Measurements from ENCODE around the gene PTPA. TPM values are rescaled to one million over a fixed set of nuclear protein-coding genes. Genes with fewer than 3 reads are reported as not detected.

Gene PTPA
- total and polyA plus RNA-seq, 2 experiments from 2014 or later: 60.8 to 113 TPM

DNA sequence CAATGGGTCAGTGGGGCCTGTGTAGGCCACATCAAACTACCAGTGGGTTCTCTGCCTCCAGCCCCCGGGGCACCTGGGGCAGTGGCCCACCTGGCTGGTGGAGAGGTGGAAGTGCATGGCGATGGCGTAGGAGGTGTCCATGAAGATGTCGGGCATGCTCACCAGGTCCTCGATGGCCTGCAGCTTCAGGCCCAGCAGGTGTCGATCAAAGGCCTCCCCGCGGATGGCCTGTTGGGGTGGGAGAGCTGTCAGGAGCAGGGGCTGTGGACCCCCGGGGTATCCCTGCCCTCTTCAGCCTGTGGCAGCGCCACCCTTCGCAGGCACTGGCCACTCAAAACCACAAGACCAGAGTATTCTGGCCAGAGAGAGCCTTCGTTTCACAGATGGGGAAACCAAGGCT is 15.3 kb upstream of the PTPA start:
- H3K9me2 ChIP-seq (ENCODE audit: insufficient read depth): no peaks in the 10 kb centered on the region
- H3K27ac ChIP-seq: no peak overlapping the region
- no peaks in the 10 kb centered on the region for H3F3A ChIP-seq (ENCODE audit: insufficient read depth)
- H3K36me3 ChIP-seq (ENCODE audit: low read depth): no peaks in the 10 kb centered on the region
- no peak overlapping the region for H3K9ac ChIP-seq
- no peaks in the 10 kb centered on the region for H4K20me1 ChIP-seq (ENCODE audit: insufficient read depth)
- no peaks in the 10 kb centered on the region for H3K27me3 ChIP-seq (replicated peaks; ENCODE audit: insufficient read depth)
- H3K4me1 ChIP-seq (ENCODE audit: insufficient read depth): no peaks in the 10 kb centered on the region
- H3K4me2 ChIP-seq (ENCODE audit: unreplicated experiment): no peak overlapping the region
- H2AFZ ChIP-seq: no peak overlapping the region
- no peaks in the 10 kb centered on the region for H3K9me3 ChIP-seq (ENCODE audit: low read depth)
- TF ChIP-seq EZH2phosphoT487 (IDR thresholded peaks at IDR 0.05; ENCODE audit: insufficient read depth, low read depth) (no peak), EZH2 (IDR thresholded peaks at IDR 0.05; ENCODE audit: insufficient read depth, poor library complexity, severe bottlenecking) (no peak)
- no peaks in the 10 kb centered on the region for H3K79me2 ChIP-seq (ENCODE audit: insufficient read depth)
- DNase-seq: no peak
- no peak overlapping the region for H3K4me3 ChIP-seq
- 92 to 93% methylated on average over 9 to 12 of the region's 12 CpGs for WGBS, 2 experiments (ENCODE audit: low coverage in 1 of 2, low lambda C conversion rate in 2 of 2, missing lambda C conversion rate in 2 of 2)
- in situ Hi-C loops (cut with MboI): no loop called here

DNA sequence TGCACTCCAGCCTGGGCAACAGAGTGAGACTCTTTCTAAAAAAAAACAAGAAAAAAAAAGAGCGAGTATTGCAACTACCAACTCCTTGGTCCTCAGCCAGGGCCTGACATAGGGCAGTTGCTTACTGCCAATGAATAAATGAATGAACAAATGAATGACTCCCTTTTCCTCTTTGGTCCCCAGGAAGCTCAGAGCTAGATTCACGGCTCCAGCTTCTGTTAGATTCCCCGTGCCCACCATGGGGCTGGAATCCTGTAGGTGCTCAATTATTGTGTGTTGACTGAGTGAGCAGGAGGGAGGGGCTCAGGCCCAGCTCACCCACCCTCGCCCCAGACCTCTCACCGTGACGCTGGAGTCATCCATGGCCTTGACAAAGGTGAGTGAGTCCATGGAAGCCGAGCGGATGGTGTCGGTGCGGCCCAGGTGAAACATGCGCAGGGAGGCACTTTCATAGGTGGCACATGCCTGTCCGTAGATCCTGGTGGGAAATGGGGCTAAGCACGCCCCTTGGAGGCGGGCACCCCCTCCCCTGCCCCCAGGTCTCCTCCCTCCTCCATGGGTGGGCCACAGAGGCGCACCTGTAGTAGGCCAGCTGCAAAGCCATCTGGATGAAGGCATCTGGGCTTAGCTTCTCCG is 13.4 kb upstream of the PTPA start:
- Histone ChIP-seq H3K79me2 (ENCODE audit: insufficient read depth) (no peaks in the 10 kb centered on the region), H3K27me3 (replicated peaks; ENCODE audit: insufficient read depth) (no peaks in the 10 kb centered on the region), H3K36me3 (ENCODE audit: low read depth) (no peaks in the 10 kb centered on the region), H3K9me2 (ENCODE audit: insufficient read depth) (no peaks in the 10 kb centered on the region), H3K27ac (no peak overlapping the region), H3K9ac (no peak overlapping the region), H3K4me2 (ENCODE audit: unreplicated experiment) (no peak overlapping the region), H3F3A (ENCODE audit: insufficient read depth) (no peaks in the 10 kb centered on the region), H3K9me3 (ENCODE audit: low read depth) (no peaks in the 10 kb centered on the region), H4K20me1 (ENCODE audit: insufficient read depth) (no peaks in the 10 kb centered on the region), H3K4me3 (no peak overlapping the region), H3K4me1 (ENCODE audit: insufficient read depth) (no peaks in the 10 kb centered on the region), H2AFZ (no peak overlapping the region)
- in situ Hi-C loops (cut with MboI): no loop called here
- DNase-seq: no peak
- TF ChIP-seq EZH2phosphoT487 (IDR thresholded peaks at IDR 0.05; ENCODE audit: insufficient read depth, low read depth): no peak
- no peak for TF ChIP-seq EZH2 (IDR thresholded peaks at IDR 0.05; ENCODE audit: insufficient read depth, poor library complexity, severe bottlenecking)
- WGBS, 2 experiments (ENCODE audit: low coverage in 1 of 2, low lambda C conversion rate in 2 of 2, missing lambda C conversion rate in 2 of 2): 95 to 99% methylated on average over 14 to 16 of the region's 16 CpGs

DNA sequence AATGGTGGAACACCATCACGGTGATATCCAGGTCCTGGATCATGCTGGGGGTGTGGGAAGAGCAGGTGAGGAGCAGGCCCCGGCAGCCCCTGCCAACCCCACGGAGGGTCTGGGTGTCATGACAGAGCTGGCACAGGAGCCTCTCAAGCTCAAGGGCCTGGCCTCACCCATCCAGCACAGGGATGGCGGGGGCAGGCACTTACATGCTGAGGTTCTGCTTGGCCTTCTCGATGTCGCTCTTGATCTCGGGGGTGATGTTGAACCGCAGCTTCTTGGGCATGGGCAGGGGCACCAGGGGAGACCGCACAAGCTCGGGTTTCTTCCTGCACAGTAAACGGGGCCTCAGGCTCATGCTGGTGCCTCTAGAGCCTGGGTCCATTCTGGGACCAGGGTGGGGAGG is 12.9 kb upstream of the PTPA start:
- DNase-seq: no peak
- Histone ChIP-seq H3K4me3 (no peak overlapping the region), H4K20me1 (ENCODE audit: insufficient read depth) (no peaks in the 10 kb centered on the region), H3K36me3 (ENCODE audit: low read depth) (no peaks in the 10 kb centered on the region), H3K4me2 (ENCODE audit: unreplicated experiment) (no peak overlapping the region), H3K27ac (no peak overlapping the region), H3K9me3 (ENCODE audit: low read depth) (no peaks in the 10 kb centered on the region), H3K9me2 (ENCODE audit: insufficient read depth) (no peaks in the 10 kb centered on the region), H3K79me2 (ENCODE audit: insufficient read depth) (no peaks in the 10 kb centered on the region), H3K4me1 (ENCODE audit: insufficient read depth) (no peaks in the 10 kb centered on the region), H3K9ac (no peak overlapping the region), H3K27me3 (replicated peaks; ENCODE audit: insufficient read depth) (no peaks in the 10 kb centered on the region), H2AFZ (no peak overlapping the region), H3F3A (ENCODE audit: insufficient read depth) (no peaks in the 10 kb centered on the region)
- in situ Hi-C loops (cut with MboI): no loop called here
- 96% methylated on average over 11 of the region's 11 CpGs for WGBS, 2 experiments (ENCODE audit: low coverage in 1 of 2, low lambda C conversion rate in 2 of 2, missing lambda C conversion rate in 2 of 2)
- no peak for TF ChIP-seq EZH2phosphoT487 (IDR thresholded peaks at IDR 0.05; ENCODE audit: insufficient read depth, low read depth)
- TF ChIP-seq EZH2 (IDR thresholded peaks at IDR 0.05; ENCODE audit: insufficient read depth, poor library complexity, severe bottlenecking): no peak

DNA sequence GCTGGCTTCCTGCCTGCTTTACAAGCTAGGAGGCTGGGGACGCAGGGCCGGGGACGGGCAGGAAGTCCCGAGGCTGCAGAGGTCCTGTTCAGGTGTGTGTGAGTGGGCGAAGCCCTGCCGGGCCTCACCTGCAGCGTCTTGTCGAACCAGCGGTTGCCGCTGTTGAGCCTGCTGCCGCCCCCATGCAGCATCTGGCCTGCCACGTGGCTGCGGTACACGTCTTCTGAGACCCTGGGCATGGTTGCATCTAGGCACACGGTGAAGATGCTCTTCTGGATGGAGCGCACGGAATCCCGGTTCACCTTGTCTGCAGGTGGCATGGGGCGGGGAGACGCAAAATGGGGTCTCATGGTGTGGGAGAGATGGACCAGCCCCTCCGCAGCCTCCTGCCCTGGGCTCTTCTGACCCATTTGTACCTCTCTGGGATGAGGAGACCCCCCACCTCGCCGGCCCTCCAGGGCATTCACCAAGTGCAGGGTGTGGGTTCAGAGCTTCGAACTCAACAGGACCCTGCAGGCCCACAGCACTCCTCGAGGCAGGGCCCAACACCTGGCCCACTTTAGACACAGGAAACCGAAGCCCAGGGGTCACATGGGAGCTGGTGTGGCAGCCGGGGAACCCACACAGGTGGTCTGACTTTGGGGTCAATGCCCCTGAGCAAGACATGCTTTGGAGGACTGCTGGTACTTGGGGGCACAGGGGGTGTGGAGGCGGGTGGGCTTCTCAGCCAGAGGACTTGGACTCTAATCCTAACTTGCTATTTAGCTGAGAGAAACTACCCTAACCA is 10.6 kb upstream of the PTPA start:
- Histone ChIP-seq H3K9ac (no peak overlapping the region), H2AFZ (no peak overlapping the region), H3K36me3 (ENCODE audit: low read depth) (no peaks in the 10 kb centered on the region), H3K4me3 (no peak overlapping the region), H3K27ac (no peak overlapping the region), H3K4me1 (ENCODE audit: insufficient read depth) (no peaks in the 10 kb centered on the region), H4K20me1 (ENCODE audit: insufficient read depth) (no peaks in the 10 kb centered on the region), H3K9me2 (ENCODE audit: insufficient read depth) (no peaks in the 10 kb centered on the region), H3K27me3 (replicated peaks; ENCODE audit: insufficient read depth) (no peaks in the 10 kb centered on the region), H3K4me2 (ENCODE audit: unreplicated experiment) (no peak overlapping the region), H3F3A (ENCODE audit: insufficient read depth) (no peaks in the 10 kb centered on the region), H3K79me2 (ENCODE audit: insufficient read depth) (no peaks in the 10 kb centered on the region), H3K9me3 (ENCODE audit: low read depth) (no peaks in the 10 kb centered on the region)
- TF ChIP-seq EZH2 (IDR thresholded peaks at IDR 0.05; ENCODE audit: insufficient read depth, poor library complexity, severe bottlenecking): no peak
- TF ChIP-seq EZH2phosphoT487 (IDR thresholded peaks at IDR 0.05; ENCODE audit: insufficient read depth, low read depth): no peak
- 75 to 76% methylated on average over 27 to 28 of the region's 28 CpGs for WGBS, 2 experiments (ENCODE audit: low coverage in 1 of 2, low lambda C conversion rate in 2 of 2, missing lambda C conversion rate in 2 of 2)
- DNase-seq: no peak
- in situ Hi-C loops (cut with MboI): no loop called here

Measured in GM23248 (cell line).